Iris pigment epithelial cell (primary cell): ENCODE results near the gene KCNJ9.
A peak's percentile ranks its signal among the peaks of the same experiment; 100 is the strongest.
"Not testable (repeated sequence)": the region's sequence is repeated elsewhere in the genome, so short reads cannot be mapped to it uniquely, and the experiment has no call there.

Experiments
- DNase-seq: peaks from one replicate; pipeline ENCODE4 v3.0.0-alpha.2; 2011; ENCODE audit warnings: low read depth

Gene KCNJ9

DNA sequence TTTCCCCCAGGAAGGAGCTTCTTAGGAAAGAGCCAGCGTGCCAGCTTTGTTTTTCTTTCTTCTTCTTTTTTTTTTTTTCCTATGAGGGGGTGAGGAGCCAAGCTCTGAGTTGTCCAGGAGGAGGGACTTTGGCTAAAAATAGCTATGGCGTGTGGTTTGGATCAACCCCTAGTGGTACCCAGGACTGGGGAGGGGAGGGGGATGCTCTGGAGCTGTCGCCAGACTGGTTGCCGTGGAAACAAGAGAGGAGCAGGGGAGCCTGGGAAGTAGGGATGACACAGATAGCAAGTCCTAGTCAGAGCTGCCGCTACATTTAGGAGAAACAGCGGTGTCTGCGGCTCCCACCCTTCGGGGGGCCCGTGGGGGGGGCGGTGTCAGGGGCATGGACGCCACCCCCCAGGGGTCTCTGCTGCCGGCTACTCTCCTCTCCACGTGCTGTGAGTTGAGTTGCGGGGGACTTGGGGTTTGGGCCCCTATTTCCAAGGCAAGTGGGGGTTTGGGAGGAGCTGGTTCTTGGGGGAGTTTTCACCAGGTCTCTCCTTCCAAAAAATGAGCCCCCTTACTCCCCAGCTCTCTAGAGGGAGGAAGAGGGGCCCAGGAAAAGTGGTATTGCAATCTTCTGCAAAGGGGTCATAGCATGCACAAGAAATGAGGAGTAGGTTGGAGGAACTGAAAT lies at the start of gene KCNJ9:
Gene KCNJ9, plus strand, starts transcription at position 278 of the 676 bp plus-strand sequence. CDS start 2,493 bp downstream, outside the sequence.
- no peak for DNase-seq

- no peak for DNase-seq
Measured at GRCh38 chr1:160032165-160032820, 49.0 kb upstream of the KCNJ9 start.

DNA sequence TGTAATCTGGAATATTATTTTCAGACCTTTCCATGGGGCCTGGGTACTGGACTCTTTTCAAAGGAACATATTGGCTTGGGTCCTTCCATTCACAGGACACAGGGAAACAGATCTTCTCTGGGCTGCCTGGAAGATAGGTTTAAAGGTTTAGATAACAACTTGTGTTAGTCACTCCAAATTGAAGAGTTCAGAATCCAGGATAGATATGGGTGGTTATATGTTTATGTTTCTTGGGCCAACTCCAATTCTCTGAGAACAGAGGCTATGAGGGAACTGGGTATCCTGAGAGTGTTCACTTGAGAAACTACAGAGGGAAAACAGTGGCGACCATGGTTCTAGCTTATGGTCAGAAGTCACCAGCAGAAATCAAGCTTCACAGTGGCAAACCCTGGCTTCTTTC lies 40.9 kb upstream of the KCNJ9 start:
- DNase-seq: peak; percentile 36

DNA sequence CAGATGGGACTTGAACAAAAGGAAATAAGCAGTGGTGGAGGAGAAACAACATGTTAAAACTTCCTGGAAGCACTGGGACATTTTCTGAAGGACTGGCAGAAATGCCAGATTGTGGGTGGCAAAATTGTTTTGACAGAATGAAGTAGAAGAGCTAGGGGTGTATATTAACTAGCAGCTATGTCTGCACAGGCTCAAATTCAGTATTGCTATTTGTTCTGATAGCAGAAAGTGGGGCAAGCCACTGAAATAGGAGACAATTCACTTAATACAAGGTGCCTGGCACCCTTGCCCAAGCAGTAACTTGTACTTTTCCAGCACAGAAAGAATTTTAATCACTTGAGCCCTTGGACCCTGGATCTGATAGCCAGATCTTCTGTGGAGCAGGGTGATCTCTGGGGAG lies 37.8 kb upstream of the KCNJ9 start:
- DNase-seq: no peak

- DNase-seq: no peak
Measured at GRCh38 chr1:160045653-160046052, 35.7 kb upstream of the KCNJ9 start.

GRCh38 chr1:160046494-160047110 lies 34.7 kb upstream of the KCNJ9 start:
- peak; percentile 32 for DNase-seq

DNA sequence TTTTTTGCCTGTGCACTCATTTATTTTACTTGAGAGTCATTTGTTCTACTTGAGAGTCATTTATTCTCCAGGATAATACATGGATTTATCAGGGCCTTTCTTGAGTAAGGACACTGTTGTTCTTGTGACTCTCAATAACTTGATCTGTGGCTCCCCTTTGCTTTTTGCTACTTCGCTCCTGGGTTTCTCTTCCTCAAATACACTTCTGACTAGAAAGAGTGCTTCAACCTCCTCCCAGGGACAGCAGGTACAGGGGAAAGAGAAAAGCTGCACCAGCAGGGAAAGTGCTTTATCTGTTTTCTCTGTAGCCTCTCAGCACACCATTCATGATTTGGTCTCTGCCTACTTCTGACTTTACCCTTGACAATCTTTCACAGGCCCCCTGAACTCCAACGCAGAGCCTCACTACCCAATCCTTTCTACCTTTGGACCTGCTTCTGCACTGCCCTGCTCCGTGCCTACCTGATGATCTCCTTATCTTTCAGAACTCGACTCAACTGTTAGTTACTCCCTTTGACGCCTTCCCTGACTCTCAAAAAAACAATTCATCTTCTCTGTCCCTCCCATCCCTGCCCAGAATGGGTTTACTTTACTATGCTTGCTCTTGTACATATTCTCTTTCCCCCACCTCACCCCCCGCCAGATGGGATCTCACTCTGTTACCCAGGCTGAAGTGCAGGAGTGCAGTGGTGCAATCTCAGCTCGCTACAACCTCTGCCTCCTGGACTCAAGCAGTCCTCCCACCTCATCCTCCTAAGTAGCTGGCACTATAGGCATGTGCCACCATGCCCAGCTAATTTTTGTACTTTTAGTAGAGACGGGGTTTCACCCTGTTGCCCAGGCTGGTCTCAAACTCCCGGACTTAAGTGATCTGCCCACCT lies 34.0 kb upstream of the KCNJ9 start:
- no peak for DNase-seq

- DNase-seq: no peak
Measured at GRCh38 chr1:160048335-160048734, 33.0 kb upstream of the KCNJ9 start.

DNA sequence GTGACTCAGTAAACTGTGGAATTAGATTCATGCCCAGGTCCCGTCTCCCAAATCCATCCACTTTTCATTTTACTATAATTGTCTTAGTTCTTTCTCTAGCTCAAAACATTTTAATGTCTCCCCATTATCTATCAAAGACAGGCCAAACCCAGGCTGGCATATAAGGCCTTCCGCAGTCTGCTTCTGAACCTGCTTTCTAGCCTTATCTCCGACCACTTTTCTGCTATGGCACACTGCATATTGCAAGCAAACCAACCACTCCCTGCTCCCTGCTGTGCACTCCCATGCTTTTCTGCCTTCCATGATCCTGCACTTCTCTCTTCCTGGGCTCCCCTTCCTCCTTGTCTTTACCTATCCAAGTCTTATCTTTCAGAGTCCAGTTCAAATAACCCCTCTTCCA lies 32.2 kb upstream of the KCNJ9 start:
- DNase-seq: no peak

DNA sequence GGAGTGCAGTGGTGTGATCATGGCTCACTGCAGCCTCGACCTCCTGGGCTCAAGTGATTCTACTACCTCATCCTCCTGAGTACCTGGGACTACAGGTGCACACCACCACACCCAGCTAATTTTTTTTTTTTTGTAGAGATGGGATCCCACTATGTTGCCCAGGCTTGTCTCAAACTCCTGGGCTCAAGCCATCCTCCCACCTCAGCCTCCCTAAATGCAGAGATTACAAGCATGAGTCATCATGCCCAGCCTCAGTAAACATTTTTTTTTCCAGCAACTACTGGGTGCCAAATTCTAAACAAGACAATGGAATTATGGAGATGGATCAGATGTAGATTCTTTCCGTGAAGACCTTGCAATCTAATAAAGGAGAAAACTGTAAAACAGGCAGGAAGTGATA lies 31.2 kb upstream of the KCNJ9 start:
- DNase-seq: not testable (repeated sequence)

DNA sequence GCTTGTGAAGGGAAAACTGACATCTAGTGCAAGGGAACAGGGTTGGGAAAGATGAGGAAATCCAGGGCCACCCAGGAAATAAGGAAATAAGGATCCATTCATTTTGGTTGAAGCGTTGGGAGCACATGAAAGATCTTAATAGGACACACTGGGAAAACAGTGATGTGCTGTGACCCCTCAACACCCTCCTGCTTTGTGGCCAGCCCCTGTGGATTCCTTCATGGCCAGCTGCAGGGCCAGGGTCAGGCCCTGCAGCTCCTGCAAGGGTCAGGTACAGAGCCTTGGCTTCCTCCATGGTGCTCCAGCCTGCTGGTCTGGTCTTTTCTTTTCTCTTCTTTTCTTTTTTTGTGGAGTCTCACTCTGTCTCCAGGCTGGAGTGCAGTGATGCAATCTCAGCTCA lies 30.7 kb upstream of the KCNJ9 start:
- DNase-seq: no peak

GRCh38 chr1:160052936-160053335 lies 28.4 kb upstream of the KCNJ9 start:
- DNase-seq: no peak

- DNase-seq: no peak
Measured at GRCh38 chr1:160053548-160054365, 27.6 kb upstream of the KCNJ9 start.

DNA sequence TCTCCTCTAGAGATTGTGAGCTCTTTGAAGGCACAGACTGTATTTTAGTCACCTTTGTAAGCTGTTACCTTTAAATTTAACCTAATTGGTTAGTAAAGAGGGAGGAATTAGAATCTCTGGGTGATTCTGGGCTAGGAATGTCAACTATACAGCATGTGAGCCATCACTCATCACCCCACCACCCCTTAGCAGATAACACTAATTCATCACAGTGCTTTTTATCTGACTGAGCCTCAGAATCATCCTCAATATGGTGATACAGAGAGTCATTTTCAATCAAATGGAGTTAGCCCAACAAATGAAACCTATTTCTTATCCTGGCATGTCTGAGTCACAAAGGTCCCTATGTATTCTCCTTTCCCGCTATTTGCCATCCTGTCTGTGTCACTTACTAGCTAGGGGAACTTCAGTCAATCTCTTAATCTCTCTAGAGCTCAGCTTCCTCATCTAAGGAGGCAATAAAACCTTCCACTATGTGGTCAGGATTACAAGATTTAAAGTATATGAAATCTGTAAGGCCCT lies 24.6 kb upstream of the KCNJ9 start:
- DNase-seq: no peak

DNA sequence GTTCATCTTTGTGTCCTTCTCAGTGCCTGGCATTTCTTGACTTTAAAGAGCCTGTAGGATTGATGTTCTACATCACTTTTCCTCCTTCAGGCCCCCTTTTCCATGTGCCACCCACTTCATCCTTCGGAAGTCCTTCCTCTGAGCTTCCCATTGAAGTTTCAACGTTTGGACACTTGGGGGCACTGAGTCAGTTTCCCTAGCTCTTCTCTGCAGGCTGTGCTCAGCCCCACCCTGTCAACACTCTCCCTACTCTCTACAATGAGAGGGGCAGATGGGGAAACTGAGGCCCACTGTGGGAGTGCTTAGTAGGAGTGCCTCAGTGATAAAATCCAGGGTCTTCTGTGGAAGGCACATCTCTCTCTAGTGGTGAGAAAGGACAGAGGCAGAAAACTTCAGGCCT lies 23.3 kb upstream of the KCNJ9 start:
- peak; percentile 17 for DNase-seq

- no peak for DNase-seq
Measured at GRCh38 chr1:160061369-160062229, 19.7 kb upstream of the KCNJ9 start.

GRCh38 chr1:160062230-160062532 lies 19.2 kb upstream of the KCNJ9 start:
- no peak for DNase-seq

DNA sequence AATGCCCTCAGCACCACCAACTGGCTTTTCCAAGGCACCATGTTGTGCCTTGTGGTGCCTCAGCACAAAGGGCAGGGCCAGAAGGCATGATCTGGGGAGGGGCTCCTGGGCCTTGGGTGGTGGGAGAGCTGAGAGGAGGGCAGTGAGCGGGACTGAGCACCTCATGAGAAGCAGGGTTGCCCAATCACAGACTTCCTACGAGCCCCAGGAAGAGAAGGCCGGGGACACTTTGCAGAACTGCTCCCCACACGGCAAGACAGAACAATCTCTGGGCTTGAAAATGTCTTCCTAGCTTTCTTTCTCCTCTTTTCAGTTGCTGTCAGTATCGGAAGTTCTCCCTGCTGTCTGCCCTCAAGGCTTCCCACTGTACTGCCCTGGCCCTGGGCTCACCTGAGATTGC lies 18.2 kb upstream of the KCNJ9 start:
- no peak for DNase-seq

DNA sequence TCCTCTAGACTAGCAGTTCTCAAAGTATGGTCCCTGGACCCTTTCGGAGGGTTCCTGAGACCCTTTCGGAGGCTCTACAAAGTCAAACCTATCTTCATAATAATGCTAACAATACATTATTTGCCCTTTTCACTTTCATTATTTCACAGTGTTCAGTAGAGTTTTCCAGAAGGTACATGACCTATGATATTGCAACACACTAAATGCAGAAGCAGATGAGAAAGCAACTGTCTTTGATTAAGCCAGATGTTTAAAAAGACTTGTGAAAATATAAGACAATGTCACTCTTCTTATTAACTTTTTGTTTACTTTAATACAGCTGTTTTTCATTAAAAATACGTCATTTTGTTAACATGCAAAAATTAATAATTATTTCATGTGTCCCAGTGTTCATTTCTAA lies 17.2 kb upstream of the KCNJ9 start:
- DNase-seq: no peak

GRCh38 chr1:160064746-160065145 lies 16.6 kb upstream of the KCNJ9 start:
- DNase-seq: no peak
